SK-N-MC (cell line): Measurements from ENCODE around the gene INO80B.

Experiments
- EZH2 ChIP-seq: fragments of 200-600 bp; sonication (generic); IDR thresholded peaks from one replicate; pipeline ENCODE4 v1.6.1; 2017; ENCODE audit warnings: antibody characterized with exemption
- FOXP2 ChIP-seq: optimal IDR thresholded peaks from 2 replicates; pipeline ENCODE3; 2011; ENCODE audit warnings: mild to moderate bottlenecking, moderate library complexity; ENCODE audit not compliant: insufficient read depth; ENCODE audit errors: extremely low read length, control extremely low read depth
- POLR2AphosphoS5 ChIP-seq: IDR thresholded peaks from 2 replicates; pipeline ENCODE4 v1.6.1; 2012; ENCODE audit warnings: mild to moderate bottlenecking, low read depth, low read length, borderline replicate concordance

- TF ChIP-seq POLR2AphosphoS5, result no peak
- TF ChIP-seq EZH2, result no peak
- TF ChIP-seq FOXP2, result no peak
Measured at GRCh38 chr2:74501335-74502071, 46.6 kb downstream of the INO80B start.
